HG02588 (cell line): Measurements from ENCODE around the gene RBP2.

ENCODE experiments used
- ATAC-seq: cut with Tn5 transposase; IDR thresholded peaks from one replicate; pipeline ENCODE4 v1.9.1; 2021; ENCODE audit warnings: mild to moderate bottlenecking, moderate library complexity; ENCODE audit not compliant: unreplicated experiment

Gene RBP2

DNA sequence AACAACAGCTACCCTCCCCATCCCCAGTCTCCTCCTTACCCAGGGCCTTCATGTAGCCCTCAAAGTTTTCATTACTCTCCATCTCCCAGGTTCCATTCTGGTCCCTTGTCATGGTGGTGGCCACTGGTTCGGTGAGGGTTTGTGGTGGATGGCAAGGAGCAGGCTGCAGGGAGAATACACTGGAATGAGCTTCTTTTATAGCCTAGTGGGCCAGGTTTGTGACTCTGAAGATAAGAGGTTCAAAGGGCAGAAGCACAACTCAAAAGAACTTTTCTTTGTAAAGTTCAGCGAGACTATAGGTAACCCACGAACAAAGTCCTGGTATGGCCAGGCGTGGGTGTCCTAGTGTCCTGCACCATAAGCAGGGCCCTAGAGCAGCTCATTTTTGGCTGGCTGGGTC, at the start of gene RBP2:
TSS of gene RBP2 (minus strand) at position 169 of the 400 bp plus-strand sequence. CDS start at position 112, 57 bp downstream.
- ATAC-seq = no peak

DNA sequence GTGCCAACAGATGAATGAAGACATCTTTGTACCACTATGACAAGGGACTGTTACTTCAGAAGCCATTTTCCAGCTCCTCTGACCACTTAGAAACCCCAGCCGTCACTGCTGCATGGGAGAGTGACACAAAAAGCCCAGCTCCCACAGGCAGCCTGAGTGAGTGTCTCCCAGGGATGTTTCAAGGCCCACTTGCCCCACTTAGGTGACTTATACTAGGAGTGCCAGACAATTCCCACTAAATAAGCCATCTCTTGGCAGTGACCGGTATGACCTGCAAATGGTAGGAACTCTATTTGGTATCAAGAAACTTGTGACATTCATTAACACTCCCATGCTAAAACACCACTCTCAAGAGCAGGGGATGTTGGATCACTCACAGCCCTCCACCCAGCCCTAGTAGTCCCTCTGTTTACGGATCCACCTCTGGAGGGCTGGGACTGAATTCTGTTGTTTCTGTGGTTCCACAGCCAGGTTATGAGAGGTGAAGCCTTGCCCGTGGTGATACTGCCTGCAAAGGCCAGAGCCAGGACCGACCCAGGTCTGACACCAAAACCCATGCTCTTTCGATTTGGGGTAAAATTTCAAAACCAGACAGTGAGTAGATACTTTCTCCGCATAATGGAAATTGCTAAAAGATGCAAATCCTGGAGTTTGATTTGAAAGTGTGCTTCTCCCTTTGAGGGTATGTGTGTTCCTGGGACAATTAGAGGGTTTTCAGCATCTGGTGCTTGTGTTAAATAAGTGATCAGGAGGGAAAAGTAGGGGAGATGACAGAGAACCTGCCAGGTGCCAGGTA, 48.7 kb upstream of the RBP2 start:
- ATAC-seq = no peak

DNA sequence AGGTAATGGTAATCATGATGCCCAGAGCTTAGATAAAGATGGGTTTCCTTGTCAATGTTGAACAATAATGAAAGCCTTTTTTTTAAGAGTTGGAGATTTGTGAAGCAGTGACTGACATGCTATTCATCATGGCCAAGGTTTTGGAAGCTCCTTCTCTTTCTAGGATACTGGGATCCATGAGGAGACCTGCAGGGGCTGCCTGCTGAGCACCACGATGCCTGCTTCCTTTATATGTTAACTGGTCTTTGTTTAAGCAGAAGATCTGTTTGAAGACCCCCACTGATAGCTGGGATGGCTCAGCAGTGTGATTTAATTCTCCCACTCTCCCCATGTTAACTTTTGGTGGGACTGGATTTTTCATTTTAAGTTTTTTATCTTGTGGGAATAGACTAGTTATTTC, 47.4 kb upstream of the RBP2 start:
- no peak for ATAC-seq

DNA sequence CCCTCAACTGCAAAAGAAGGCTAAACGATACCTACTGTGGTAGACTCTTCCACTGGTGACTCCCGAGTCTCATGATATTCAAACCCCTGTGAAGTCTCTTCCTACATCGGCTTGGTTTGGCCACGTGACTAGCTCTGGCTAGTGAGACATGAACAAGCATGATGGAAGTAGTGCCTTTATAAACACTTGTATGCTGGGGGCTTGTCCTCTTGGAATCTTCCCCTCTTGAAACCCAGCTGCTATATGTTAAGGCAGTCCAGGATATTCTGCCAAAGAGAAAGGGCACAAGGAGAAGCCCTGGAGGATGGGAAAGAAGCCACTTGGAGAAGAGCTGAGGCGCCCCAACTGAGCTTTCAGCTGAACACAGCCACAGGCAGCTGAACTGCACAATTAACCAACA, 46.9 kb upstream of the RBP2 start:
- ATAC-seq = no peak

DNA sequence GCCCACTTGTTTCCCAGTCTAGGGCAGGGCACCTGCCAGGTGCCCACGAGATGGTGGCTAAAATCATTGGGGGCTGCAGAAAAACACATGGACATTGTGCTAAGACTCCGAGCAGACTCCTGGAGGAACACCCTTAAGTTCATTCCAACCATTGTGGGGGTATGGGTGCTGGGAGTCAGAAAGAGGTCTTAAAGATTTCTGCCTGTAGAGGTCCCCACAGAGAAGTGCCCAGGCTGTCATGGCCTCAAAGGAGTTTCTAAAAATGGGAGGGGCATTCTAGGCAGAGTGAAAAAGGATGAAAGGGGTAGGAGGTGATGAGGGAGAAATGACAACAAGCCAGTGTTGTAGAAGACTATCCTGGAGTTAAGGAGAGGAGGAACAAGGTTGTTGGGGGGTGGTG, 46.1 kb upstream of the RBP2 start:
- no peak for ATAC-seq

DNA sequence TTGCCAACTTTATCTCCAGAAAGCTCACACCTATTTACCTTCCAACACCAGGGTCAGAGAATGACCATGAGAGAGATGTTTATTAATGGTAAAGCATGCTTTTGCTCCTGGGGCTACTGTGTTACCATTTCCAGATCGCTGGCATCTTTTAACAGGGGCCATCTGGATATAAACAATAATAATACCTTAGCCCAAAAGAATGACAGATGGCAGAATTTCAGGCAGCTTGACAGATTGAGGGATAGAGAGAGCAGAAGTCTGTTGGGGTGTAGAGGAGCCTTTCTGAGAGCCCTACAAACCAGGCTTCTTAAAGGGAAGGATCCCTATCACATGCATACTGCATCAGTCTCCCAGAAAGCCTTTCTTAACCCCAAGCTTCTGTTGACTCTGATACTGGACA, 45.5 kb upstream of the RBP2 start:
- no peak for ATAC-seq

DNA sequence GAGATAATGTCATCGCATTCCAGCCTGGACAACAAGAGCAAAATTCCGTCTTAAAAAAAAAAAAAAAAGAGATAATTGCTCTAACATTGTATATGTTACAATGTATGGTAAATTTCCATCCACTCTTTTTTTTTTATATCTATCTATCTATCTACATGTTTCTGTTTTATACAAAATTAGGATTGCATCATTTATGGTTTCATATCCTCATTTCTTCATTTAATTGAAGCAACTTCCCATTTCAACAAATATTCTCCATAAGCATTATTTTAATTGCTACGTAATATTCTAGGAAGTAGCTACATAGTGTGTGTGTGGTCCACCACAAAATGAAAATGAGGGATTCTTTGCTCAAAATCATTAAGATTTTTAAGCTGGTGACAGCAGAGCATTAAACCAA, 44.8 kb upstream of the RBP2 start:
- no peak for ATAC-seq

DNA sequence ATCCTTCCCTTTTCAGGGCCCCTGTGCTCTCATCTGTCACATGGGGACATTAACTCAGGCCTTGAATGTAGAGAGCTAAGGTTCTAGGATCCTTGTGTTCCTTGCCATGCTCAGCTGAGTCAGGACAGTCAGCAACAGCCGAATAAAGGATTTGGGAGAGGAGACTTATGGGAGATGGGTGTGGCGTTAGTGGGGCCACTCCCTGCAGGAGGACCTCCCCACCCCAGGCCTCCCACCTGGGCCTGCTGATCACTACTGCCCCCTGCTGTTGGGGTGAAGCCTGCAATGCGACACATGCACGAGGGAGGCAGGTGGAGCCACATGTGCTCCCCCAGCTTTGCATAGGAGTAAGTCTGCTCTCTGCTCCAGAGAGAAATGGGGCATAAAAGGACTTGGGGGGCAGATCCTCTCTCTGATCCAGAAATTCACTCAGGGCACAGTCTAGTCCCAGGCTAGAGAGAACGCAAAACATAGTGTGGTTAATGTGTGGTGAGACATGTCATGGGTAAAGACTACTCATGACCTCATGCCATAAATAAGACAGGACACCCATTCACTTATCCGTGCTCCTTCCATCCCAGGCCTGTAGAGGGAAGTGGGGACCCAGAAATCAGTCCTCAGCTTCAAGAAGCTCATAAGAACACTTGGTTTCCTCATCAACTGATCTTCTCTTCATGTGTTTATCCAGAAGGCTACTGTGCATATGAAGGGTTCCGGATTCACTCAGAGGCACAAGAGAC, 43.9 kb upstream of the RBP2 start:
- no peak for ATAC-seq

DNA sequence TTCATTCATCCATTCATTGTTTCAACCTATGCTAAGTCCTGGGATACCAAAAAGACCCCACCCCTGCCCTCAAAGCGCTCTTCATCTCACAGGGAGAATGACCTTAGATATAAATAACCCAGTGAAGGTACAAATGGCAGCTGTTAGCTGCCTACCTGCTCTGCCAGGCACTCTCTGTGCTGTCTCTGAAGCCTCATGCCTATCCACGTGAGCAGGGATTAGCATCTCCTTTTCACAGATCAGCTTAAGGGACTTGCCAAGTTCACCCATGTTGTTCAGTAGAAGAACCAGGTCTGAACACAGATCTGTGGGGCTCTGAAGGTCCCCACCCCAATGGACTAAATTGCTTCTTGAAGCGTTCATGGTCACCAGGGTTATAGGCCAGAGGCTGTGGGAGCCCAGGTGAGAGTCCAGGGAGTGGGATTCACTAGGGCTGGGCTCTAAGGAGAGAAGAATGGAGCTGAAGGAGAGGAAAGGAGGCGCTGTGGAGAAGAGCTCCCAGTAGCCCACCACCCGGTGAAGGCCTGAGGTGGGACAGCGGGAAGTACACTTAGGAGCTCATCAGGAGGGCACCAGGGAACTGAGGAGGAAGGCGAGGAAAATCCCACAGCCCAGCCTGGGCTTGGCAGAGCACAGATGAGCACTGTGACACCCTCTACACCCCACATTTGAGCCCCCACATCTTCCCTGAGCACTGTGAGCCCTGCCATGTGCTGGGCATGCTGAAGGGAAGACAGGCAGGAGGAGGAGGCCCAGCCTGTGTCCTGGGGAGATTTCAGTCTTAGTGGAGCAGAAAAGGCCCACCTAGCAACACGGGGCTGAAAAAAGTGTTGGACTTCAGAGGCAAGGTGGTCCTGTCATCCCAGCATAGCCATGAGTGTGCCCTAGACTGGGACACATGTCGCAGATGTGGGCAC, 42.9 kb upstream of the RBP2 start:
- no peak for ATAC-seq

DNA sequence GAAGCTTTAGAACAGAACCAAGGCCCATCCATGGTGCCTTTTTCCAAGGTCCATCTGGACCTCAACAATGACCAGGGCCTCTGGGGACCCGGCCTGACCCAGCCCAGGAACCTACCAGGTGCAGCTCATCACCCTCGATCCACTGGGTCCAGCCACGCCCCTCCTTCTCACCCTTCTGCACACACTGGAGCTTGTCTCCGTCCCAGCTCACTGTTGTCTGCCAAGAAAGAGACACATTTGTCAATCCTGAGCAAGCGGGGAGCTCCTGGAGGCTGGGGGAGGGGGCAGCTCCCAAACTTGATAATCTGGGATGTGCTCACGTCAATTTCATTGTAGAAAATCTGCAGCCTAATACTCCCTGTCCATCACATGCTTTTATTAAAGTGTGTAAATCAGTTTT, 42.0 kb upstream of the RBP2 start:
- ATAC-seq = no peak

DNA sequence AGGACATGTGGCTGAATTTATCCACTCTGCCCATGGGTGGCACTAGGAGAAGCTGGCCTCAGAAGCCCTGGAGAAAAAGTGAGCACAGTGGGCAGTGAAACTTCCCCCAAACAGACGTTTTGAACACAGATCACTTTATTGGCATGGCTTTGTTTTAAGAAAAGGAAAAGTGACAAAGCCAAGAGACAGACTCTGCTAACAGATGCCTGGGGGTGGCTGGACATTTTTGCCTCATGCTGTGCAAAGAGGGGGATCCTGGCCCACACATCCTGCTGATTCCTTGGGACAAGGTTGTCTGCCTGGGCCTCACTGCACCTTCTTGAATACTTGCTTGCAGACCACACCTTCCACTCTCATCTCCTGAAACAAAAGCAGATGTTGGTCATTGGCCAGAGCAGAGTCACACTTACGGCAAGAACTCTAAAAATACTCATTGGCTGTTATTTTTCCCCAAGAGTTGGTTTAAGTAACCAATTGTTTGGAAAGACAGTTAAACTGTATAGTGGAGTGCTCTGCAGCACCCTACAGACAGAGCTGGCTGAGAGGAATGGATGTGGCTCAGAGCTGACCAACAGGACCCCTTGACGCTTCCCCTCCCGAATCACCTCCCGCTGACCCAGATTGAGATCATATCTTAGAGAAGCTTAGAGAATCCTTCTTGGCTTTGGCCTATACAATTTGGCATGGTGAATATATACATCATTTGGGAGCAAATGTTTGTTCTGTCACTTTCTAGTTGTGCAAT, 41.2 kb upstream of the RBP2 start:
- ATAC-seq = no peak

DNA sequence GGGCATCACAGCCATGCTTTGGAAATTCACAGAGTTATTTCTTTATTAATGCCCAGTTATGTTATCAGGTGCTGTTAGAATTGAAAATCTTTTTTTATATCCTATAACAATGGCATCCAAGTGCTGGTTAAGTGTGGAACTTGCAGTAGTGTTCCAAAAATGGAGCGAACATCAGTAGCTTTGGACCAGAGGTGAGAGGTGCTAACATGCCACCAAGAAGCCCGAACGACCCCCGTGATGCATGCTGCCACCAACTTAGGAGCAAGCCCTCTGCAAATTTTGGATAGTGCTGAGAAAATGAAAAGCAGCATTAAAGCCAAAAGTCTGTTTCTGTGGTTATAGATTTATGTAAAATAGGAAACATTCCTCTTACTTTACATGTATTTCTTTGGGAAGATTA, 38.4 kb upstream of the RBP2 start:
- no peak for ATAC-seq

DNA sequence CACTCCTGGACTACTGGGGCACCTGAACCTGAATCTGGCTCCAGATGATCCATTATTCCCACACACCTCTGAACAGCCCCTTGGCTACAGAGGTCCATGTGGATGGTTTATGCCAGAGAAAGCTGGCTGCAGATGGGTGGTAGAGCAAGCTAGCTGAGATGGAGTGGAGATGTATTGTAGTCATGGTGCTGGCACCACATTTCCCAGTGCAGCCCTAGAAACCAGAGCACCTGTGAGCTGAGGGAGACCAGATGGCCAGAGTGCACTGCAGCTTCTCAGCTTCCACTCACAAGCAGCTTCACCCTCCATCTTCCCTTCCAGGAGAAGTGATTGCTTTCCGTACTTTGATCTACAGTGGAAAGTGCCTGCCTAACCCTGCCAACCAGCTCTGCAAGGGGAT, 33.3 kb upstream of the RBP2 start:
- no peak for ATAC-seq

DNA sequence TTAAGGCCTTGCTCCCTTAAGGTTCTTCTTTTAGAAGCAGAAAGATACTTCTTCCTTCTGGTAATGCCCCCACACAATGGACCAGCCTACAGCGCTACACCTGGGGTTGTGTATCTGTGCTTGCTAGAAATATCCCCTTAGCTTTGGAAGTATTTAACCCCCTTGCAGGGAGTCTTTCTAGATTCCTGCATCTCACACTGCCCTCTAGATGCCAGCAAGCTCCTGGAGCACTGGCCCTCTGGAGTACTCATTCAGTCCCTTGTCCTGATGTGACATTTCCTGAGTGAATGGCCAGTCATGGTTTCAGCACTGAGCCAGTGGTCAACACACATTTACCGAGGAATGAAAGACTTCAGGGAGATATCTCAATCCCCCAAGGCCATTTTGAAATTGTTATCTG, 30.4 kb upstream of the RBP2 start:
- no peak for ATAC-seq

DNA sequence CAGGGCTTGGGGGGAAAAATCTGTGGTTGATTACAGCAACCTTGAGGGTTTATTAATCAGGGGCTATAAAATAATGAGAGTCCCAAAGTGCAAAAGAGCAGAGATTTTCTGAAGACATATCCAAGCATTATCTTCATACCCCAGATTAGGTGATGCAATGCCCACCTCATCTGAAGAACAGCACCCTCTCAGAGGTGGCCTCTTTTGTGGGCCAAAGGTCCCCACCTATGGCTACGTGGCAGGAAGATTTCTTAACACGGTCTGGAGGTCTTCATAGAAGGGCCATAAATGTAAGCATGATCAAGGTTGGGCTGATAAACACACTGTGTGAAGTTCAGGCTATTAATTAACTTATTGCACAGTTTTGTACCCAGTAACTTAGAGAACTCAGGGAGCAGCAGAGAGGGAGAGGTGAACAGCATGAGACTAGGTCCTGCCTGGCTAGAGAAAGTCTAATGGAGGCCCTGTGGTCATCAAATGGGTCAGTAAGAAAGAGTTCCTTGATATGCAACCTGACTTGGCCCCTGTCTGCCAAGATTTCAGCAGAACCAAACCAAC, 29.6 kb upstream of the RBP2 start:
- ATAC-seq = no peak

DNA sequence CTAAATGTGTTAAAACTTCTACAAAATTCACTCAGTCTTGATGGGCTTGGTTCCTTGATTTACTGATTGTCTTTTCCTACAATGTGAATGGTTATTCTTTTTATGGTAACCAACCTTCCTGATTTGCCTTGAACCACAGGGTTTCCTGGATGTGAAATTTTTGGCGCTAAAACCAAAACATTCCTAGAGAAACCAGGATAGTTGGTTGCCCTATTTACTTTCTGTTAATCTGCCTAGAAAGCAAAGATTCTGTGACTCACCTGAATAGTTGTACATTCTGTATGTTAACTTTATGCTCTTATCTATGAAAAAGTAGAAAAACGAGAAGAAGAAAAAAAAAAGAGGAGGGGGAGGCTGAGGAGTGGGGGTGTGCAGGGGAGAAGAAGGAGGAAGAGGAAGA, 23.2 kb upstream of the RBP2 start:
- ATAC-seq = no peak

DNA sequence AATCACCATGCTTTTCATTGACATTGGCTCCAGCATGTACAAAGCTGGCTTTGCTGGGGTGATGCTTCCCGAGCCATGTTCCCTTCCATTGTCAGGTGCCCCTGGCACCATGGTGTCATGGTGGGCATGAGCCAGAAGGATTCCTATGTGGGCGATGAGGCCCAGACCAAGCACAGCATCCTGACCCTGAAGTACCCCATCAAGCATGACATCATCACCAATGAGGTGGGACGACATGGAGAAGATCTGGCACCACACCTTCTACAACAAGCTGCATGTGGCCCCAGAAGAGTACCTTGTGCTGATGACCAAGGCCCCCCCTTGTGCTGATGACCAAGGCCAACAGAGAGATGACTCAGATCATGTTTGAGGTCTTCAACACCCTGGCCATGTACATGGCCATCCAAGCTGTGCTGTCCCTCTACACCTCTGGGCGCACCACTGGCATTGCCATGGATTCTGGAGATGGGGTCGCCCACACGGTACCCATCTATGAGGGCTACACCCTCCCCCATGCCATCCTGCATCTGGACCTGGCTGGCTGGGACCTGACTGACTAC, 17.6 kb upstream of the RBP2 start:
- ATAC-seq = no peak

DNA sequence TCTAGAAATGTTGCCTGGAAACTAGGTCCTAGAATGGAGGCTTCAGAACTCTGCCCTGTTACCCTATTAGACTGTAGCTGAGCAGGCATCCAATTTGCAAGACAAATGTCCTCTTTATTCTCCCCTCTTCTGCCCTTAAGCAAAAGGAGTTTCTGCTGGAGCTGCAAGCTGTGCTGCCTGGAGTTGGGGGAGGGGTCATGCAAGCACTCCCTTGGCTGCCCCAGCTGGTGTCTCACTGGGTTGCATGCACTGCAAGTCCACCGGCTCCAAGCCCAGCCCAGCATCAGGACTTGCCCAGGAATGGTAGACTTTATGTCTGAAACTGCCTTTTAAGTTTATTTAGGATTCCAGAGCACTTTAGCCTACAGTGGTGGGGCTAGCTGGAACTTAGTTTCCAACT, 15.7 kb upstream of the RBP2 start:
- ATAC-seq = no peak

DNA sequence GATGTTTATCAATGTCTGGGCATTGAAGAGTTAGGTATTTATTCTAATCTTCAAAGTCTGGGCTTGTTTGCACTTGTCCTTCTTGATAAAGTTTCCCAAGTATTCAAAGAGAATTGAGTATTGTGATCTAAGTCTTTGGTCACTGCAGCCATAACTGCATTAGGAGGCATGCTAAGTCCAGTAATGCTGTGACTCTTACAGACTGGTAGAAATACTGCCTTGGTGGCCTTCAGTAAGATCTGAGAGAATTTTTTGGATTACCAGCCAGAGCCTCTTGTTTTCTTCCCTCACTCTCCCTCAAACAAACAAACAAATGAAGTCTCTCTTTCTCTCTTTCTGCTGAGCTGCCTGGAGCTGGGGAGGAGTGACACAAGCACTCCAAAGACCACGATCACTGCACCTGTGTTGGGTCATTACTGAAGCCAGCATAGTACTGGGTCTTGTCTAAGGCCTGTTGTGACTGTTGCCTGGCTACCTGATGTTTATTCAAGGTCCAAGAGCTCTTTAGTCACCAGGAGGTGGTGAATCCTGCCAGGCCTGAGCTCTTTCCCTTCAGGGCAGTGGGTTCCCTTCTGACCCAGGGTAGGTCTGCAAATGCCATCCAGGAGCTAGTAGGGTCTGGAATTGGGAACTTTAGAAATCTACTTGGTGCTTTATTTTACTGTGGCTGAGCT, 14.8 kb upstream of the RBP2 start:
- no peak for ATAC-seq

DNA sequence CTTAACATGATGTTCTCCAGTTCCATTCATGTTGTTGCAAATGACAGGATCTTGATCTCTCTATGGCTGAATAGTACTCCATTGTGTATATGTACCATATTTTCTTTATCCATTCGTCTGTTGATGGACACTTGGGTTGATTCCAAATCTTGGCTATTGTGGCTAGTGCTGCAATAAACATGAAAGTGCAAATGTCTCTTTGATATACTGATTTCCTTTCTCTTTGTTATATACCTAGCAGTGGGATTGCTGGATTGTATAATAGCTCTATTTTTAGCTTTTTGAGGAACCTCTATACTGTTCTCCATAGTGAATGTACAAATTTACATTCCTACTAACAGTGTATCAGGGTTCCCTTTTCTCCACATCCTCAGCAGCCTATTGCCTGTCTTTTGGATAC, 5.9 kb upstream of the RBP2 start:
- no peak for ATAC-seq
